NCI-H345 treated with DMSO at 0.1 percent for 48 hours (cell line): Measurements from ENCODE around the gene PDLIM4.
A peak's percentile ranks its signal among the peaks of the same experiment; 100 is the strongest.

ENCODE experiments used
- DNase-seq: peaks from one replicate; lab custom pipeline; 2025; ENCODE audit not compliant: unreplicated experiment; lab: John Stamatoyannopoulos, UW

The PDLIM4 gene

GRCh38 chr5:132257131-132258101 lies at the start of gene PDLIM4:
Gene PDLIM4 (plus strand): TSS chr5:132257696. CDS start chr5:132257735, 39 bp downstream.
- DNase-seq = no peak

GRCh38 chr5:132207778-132208177 lies 49.7 kb upstream of the PDLIM4 start:
- no peak for DNase-seq

- no peak for DNase-seq
Measured at GRCh38 chr5:132209131-132209530, 48.4 kb upstream of the PDLIM4 start.

- DNase-seq = no peak
Measured at GRCh38 chr5:132209901-132210545, 47.5 kb upstream of the PDLIM4 start.

GRCh38 chr5:132210944-132211343 lies 46.6 kb upstream of the PDLIM4 start:
- no peak for DNase-seq

DNA sequence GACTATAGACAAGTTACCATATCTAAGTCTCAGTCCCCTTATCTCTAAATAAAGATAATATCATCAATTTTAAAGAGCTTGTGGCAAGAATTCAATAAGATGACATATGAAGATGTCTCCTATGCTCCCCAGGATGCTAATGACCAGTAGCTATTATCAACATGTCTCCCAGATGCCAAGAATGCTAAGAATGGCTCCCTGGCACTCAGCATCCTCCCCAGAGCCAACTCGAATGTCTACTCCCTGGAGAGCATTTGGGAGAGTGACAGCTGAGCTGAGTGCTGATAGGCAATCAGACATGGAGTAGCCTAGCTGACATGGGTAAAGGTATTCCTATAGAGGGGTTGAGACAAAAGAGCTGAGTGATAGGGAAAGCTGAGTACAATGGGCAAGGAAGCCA lies 45.7 kb upstream of the PDLIM4 start:
- no peak for DNase-seq

DNA sequence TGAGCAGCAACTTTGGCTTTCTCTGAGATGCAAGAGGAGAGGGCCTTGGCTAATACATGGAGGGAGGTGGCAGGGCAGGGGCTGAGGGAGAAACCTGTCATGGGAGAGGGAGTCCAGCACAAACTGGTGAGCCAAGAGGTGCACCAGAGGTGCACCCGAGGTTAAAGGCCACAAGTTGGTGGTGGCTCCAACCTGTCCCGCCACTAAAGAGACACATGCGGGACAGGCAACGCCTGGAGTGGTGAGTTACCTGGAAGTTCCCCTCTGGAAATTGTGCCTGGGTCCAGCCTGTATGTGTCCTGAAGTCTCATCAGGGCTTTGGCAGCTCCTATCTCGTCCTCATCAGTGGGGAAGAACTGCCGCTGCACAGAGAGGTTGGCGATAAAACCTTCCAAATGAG lies 43.8 kb upstream of the PDLIM4 start:
- DNase-seq = no peak

DNA sequence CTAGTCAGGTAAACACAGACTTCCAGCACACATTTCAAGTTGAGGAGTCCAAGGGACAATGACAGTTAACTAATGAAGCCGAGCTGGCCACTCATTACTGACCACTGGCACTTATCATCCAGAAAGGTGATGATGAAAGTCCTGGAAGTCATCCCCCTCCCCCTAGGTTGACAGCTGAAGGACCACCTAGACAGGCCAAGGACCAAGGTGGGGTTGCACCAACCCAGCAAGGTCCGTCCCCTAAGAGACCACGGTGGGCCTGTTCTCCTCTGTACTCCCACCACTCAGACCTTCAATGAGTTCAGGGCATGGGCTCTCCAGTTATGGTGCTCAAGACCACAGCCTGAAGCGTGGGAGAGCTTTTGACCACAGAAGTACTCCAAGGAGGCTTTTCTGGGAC lies 43.0 kb upstream of the PDLIM4 start:
- no peak for DNase-seq

DNA sequence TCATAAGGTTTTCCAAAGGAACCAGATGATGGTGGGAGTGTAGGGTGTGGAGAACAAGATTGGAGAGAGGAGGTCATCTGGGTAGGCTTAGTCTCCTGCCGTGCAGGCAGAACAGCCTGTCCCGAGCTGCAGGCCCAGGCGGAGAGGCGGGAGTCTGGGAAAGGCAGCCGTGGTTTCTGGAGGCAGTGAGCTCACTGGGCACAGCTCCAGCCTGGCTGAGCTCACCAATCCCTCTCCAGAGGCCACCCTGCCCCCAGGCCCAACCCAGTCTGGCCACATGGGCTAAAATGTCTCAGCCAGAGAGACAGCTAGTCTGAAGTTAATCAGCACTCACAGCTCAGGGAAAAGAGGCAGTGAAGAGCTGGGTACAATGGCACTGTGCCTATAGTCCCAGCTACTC lies 42.2 kb upstream of the PDLIM4 start:
- no peak for DNase-seq

DNA sequence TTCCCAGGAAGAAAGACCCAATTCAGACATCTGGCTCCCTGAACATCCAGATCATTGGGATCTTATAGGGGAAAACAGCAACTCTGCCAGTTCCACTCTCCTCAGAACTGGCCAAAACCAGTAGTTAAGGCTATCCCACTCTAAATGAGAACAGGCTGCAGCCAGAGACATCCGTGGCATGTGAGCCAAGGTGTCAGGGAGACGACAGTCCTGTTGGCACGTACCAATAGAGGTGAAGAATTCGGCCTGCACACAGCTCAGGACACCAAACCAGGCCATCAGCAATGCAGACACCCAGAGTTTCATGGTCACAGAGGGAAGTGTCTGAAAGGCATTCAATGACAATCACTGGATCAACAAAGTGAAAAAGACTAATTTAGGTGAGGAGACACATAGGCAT lies 39.2 kb upstream of the PDLIM4 start:
- DNase-seq = no peak

GRCh38 chr5:132219289-132219970 lies 38.1 kb upstream of the PDLIM4 start:
- no peak for DNase-seq

GRCh38 chr5:132219981-132220380 lies 37.5 kb upstream of the PDLIM4 start:
- no peak for DNase-seq

- DNase-seq = no peak
Measured at GRCh38 chr5:132220491-132220890, 37.0 kb upstream of the PDLIM4 start.

DNA sequence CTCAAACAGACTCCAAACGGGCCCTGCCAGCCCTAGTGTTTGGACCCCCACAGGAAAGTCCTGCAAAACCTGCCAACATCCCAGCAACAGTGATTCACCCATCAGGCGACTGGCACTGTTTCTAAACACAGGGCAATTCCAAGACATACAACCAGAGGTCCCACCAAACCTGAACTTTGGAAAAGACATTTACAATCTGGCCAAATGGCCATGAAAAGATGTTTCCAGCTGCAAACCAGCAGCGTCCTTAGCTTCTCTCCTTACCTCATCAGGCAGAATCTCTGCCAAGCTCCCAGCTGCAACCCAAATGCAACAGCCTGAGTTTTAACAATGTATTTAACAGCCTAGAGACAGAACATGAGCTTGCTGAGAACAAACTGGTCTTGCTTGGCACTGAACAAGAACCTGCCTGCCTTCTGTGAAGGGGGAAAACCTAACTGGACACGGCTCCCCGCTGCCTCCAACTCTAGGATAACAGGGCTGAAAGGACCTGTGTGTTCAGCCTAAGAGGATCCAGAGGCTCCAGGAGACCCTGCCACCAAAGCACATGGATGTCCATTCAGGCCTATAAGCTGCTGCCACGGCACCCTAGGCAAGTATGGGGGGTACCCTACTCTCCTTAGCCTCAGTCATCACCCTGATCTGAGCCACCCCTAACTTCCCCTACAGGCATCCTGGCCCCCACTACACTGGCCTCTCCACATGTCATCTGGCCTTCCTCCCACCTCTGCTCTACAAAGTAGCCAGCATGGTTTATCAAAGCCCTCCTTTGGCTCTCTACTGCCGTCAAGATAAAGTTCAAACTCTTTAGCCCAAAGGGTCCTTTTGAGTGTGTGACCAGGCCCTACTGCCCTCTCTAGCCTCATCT lies 35.5 kb upstream of the PDLIM4 start:
- no peak for DNase-seq

DNA sequence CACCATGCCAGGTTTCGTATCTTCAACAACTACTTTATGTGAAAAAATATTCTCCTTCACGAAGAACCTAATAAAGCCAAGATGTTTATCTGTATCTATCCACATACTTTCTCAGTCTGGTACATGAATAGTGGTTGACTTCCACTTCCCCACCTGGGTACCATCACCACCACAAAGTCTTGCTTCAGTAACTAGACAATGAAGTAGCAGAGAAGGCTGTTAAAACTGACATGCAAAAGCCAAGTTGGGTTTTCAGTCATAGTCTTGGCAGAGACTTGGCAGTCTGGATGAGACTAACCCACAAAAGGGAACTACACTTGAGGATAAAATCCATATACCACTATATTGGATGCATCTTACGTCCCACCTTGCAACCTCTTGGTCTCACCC lies 34.9 kb upstream of the PDLIM4 start:
- no peak for DNase-seq

- no peak for DNase-seq
Measured at GRCh38 chr5:132223861-132224260, 33.6 kb upstream of the PDLIM4 start.

- peak; percentile 32 for DNase-seq
Measured at GRCh38 chr5:132224716-132225115, 32.8 kb upstream of the PDLIM4 start.

- DNase-seq = peak; percentile 79
Measured at GRCh38 chr5:132225165-132226032, 32.1 kb upstream of the PDLIM4 start.

DNA sequence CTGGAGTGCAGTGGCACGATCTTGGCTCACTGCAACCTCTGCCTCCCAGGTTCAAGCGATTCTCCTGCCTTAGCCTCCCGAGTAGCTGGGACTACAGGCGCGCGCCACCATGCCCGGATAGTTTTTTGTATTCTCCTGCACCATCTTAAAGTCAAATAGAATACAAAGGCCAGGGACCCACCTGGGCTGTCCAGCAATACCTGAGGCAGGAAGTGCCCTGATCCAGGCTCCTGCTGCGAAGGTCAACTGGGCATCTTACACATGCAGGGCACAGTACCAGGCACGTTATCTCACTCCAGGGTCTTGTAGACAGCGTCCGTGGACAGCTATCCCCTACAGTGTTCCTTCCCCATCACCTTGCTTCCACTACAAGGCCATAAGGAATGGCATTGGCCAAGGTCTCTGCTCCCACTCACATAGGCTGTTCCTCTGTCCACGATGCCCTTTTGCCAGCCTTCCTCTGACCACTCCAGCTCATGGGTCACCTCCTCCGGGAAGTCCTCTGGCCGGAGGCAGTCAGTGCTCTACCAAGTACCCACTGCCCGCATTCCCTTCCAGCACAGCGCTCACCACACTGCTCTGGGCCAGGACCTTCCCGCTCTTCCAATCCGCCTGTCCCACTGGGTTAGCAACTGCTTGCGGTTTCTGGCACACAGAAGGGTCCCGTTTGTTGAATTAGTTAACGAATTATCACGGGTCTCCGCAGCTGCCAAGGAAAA lies 30.8 kb upstream of the PDLIM4 start:
- no peak for DNase-seq

DNA sequence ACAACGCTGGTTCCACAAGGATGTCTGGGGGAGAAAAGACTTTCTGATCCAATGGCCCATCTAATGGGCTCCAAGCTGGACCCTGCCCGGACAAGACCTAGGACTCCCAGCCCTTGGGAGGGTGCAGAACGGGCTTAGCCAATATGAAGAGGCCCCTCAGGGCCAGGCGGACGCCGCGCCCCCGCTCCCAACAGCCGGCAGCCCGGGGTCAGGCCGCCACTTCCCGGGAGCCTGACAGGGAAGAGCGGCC lies 30.3 kb upstream of the PDLIM4 start:
- peak; percentile 8 for DNase-seq
